HT-29 (cell line): ENCODE data around the gene SCAP. TPM values are rescaled to one million over a fixed set of nuclear protein-coding genes. Genes with fewer than 3 reads are reported as not detected.
"Not testable (repeated sequence)": the region's sequence is repeated elsewhere in the genome, so short reads cannot be mapped to it uniquely, and the experiment has no call there.

ENCODE experiments used
- DNase-seq: peaks from one replicate; pipeline ENCODE4 v3.0.0-alpha.2; 2015; ENCODE audit warnings: low spot score
- total RNA-seq: library from RNA; depleted of rRNA; stranded (reverse); fragments of >200 nt; shearing (Covaris generic); gene quantifications from 2 replicates; pipeline ENCODE4 v1.2.3, GENCODE V29; 2014; rRNA removed

The SCAP gene
- total RNA-seq: 83.0 and 88.1 TPM in 2 replicates

- DNase-seq: peak; percentile 80
Measured at GRCh38 chr3:47475570-47476329, at the start of gene SCAP. Gene SCAP (minus strand): TSS chr3:47475941. CDS start chr3:47442993, 32,948 bp downstream.

- no peak for DNase-seq
Measured at GRCh38 chr3:47523310-47524073, 47.8 kb upstream of the SCAP start.

GRCh38 chr3:47522082-47522987, 46.6 kb upstream of the SCAP start:
- peak; percentile 88 for DNase-seq

GRCh38 chr3:47520756-47521155, 45.0 kb upstream of the SCAP start:
- DNase-seq: no peak

- no peak for DNase-seq
Measured at GRCh38 chr3:47517937-47518336, 42.2 kb upstream of the SCAP start.

GRCh38 chr3:47515864-47516319, 40.2 kb upstream of the SCAP start:
- no peak for DNase-seq

GRCh38 chr3:47515100-47515499, 39.4 kb upstream of the SCAP start:
- no peak for DNase-seq

- DNase-seq: peak; percentile 92
Measured at GRCh38 chr3:47513125-47513929, 37.6 kb upstream of the SCAP start, which contains the start of gene ELP6. Gene ELP6 (minus strand): TSS chr3:47513712. CDS start chr3:47513590, 122 bp downstream.

GRCh38 chr3:47512416-47513124, 36.8 kb upstream of the SCAP start:
- DNase-seq: peak; percentile 5

- not testable (repeated sequence) for DNase-seq
Measured at GRCh38 chr3:47505267-47505666, 29.5 kb upstream of the SCAP start.

GRCh38 chr3:47504113-47504512, 28.4 kb upstream of the SCAP start:
- DNase-seq: no peak

GRCh38 chr3:47503033-47503432, 27.3 kb upstream of the SCAP start:
- DNase-seq: no peak

GRCh38 chr3:47496892-47497291, 21.2 kb upstream of the SCAP start:
- no peak for DNase-seq

- DNase-seq: no peak
Measured at GRCh38 chr3:47495886-47496285, 20.1 kb upstream of the SCAP start.

GRCh38 chr3:47495111-47495510, 19.4 kb upstream of the SCAP start:
- DNase-seq: no peak

- no peak for DNase-seq
Measured at GRCh38 chr3:47491777-47492176, 16.0 kb upstream of the SCAP start.

GRCh38 chr3:47491186-47491585, 15.4 kb upstream of the SCAP start:
- DNase-seq: no peak

GRCh38 chr3:47487265-47487664, 11.5 kb upstream of the SCAP start:
- no peak for DNase-seq

- no peak for DNase-seq
Measured at GRCh38 chr3:47485812-47486211, 10.1 kb upstream of the SCAP start.

GRCh38 chr3:47482366-47482765, 6.6 kb upstream of the SCAP start:
- DNase-seq: no peak
